ENCODE results near the gene MITF.

DNA sequence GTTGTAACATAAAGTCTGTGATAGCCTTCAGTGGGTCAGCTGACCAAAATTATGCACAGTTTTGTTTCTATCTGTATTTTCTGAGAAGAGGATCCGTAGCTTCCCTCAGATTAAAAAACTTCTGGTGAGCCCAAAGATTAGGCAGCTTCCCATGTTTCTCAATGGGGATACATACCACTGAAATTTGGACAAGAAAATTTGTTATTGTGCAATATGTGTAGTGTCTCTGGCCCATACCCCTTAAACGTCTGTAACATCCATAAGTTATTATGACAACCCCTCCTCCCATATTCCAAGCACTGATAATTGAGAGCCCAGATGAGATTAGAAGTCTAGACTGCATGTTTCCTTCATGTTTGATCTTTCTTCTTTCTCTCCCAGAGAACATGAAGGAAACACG, 1.9 kb upstream of the MITF start:
- TF ChIP-seq POLR2A (IDR thresholded peaks at IDR 0.05; ENCODE audit: low read depth, low read length) (no peak), POLR2AphosphoS5 (IDR thresholded peaks at IDR 0.05; ENCODE audit: low read depth, low read length) (no peak), TAF1 (IDR thresholded peaks at IDR 0.05; ENCODE audit: borderline replicate concordance, low read depth, low read length) (no peak)
